22Rv1 (cell line): ENCODE measurements around the gene MAMLD1.

Experiments
- ZFX ChIP-seq: fragments of 450-650 bp; IDR thresholded peaks from 2 replicates; pipeline ENCODE4 v1.6.1; 2017; ENCODE audit warnings: antibody characterized with exemption, borderline replicate concordance
- TF ChIP-seq, protein P1 (sequence below): fragments of 450-650 bp; IDR thresholded peaks from 2 replicates; pipeline ENCODE4 v1.5.1; 2017; ENCODE audit warnings: mild to moderate bottlenecking

DNA sequence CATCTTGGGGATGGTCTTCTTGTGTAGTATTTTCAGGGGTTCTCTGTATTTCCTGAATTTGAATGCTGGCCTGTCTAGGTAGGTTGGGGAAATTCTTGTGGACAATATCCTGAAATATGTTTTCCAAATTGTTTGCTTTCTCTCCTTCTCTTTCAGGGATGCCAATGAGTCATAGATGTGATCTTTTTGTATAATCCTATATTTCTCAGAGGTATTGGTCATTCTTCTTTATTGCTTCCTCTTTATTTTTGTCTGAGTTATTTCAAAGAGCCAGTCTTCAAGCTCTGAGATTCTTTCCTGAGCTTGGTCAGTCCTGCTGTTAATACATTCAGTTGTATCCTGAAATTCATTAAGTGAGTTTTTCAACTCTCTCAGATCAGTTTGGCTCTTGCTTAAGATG, 73.1 kb downstream of the MAMLD1 start:
- TF ChIP-seq, protein P1, sequence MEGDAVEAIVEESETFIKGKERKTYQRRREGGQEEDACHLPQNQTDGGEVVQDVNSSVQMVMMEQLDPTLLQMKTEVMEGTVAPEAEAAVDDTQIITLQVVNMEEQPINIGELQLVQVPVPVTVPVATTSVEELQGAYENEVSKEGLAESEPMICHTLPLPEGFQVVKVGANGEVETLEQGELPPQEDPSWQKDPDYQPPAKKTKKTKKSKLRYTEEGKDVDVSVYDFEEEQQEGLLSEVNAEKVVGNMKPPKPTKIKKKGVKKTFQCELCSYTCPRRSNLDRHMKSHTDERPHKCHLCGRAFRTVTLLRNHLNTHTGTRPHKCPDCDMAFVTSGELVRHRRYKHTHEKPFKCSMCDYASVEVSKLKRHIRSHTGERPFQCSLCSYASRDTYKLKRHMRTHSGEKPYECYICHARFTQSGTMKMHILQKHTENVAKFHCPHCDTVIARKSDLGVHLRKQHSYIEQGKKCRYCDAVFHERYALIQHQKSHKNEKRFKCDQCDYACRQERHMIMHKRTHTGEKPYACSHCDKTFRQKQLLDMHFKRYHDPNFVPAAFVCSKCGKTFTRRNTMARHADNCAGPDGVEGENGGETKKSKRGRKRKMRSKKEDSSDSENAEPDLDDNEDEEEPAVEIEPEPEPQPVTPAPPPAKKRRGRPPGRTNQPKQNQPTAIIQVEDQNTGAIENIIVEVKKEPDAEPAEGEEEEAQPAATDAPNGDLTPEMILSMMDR: no peak
- no peak for TF ChIP-seq ZFX
